Gastrocnemius medialis (tissue), 4 donors: ENCODE data around the gene MED12. TPM values are rescaled to one million over a fixed set of nuclear protein-coding genes. Genes with fewer than 3 reads are reported as not detected.

ENCODE experiments used
- ATAC-seq, 2 donors: fragments of 150-250 bp; one replicate each; pipeline ENCODE4 v1.9.1; 2016
- DNase-seq, 2 donors: peaks; one replicate each; pipeline ENCODE4 v3.0.0-alpha.2; 2019
- H3K27ac ChIP-seq, 4 donors: fragments of 200-600 bp; sonication (generic); 1 replicate in 1 of 4; 2 replicates in 3 of 4; pipeline ENCODE4 v1.5.1; 2016 to 2018; ENCODE audit warnings: mild to moderate bottlenecking in 2 of 4, moderate library complexity in 1 of 4
- H3K27me3 ChIP-seq, 3 donors: fragments of 200-600 bp; sonication (generic) in 2 of 3; 1 replicate in 1 of 3; 2 replicates in 2 of 3; pipeline versions ENCODE4 v1.5.1 to v1.6.0; 2016 to 2019; ENCODE audit warnings: mild to moderate bottlenecking in 1 of 3, moderate library complexity in 1 of 3
- H3K36me3 ChIP-seq, 2 donors: fragments of 200-600 bp; sonication (generic) in 1 of 2; one replicate each; pipeline ENCODE4 v1.5.1; 2017 to 2018
- H3K4me1 ChIP-seq, 2 donors: fragments of 200-600 bp; sonication (generic) in 1 of 2; one replicate each; pipeline ENCODE4 v1.5.1; 2016 to 2017; ENCODE audit warnings: mild to moderate bottlenecking in 2 of 2
- H3K4me3 ChIP-seq, 4 donors: fragments of 200-600 bp; sonication (generic) in 3 of 4; 1 replicate in 1 of 4; 2 replicates in 3 of 4; pipeline ENCODE4 v1.5.1; 2016 to 2019; ENCODE audit warnings: mild to moderate bottlenecking in 2 of 4
- H3K9me3 ChIP-seq, 3 donors: fragments of 200-600 bp; sonication (generic) in 2 of 3; 1 replicate in 1 of 3; 2 replicates in 2 of 3; pipeline ENCODE4 v1.5.1; 2016 to 2019
- POLR2A ChIP-seq, 2 donors: fragments of 450-650 bp; IDR thresholded peaks; one replicate each; pipeline ENCODE4 v1.6.1; 2017; ENCODE audit warnings: antibody characterized with exemption in 2 of 2, mild to moderate bottlenecking in 2 of 2, moderate library complexity in 2 of 2
- in situ Hi-C, 4 donors: fragments of 200-750 bp; cut with MboI; loops; one replicate each; pipeline versions ENCODE4 v1.15.0 to v1.8.0; 2017; ENCODE audit warnings: low sequenced_read_pairs in 4 of 4
- intact Hi-C: fragments of 100-400 bp; cut with DNase I; formaldehyde crosslinking; loops from one replicate; pipeline ENCODE4 v1.15.1; 2023; ENCODE audit warnings: low total_unique reads
- total RNA-seq, 4 donors: library from RNA; depleted of rRNA; stranded (reverse); fragments of >200 nt; gene quantifications; one replicate each; pipeline versions ENCODE4 v1.1.0 to v1.2.3, GENCODE V29; 2016
- TF ChIP-seq, protein P1 (sequence below), 5 experiments: fragments of 450-650 bp in 3 of 5; fragments of 200-600 bp in 2 of 5; sonication (generic) in 2 of 5; IDR thresholded peaks in 4 of 5; conservative IDR thresholded peaks in 1 of 5; 1 replicate in 4 of 5; 2 replicates in 1 of 5; pipeline ENCODE4 v1.5.1; 2016 to 2019; ENCODE audit warnings: antibody characterized with exemption in 5 of 5, mild to moderate bottlenecking in 3 of 5, moderate library complexity in 3 of 5

MED12 gene
- total RNA-seq: 10 to 100 TPM; 11.8 to 25.5 (median 17.4) TPM

DNA sequence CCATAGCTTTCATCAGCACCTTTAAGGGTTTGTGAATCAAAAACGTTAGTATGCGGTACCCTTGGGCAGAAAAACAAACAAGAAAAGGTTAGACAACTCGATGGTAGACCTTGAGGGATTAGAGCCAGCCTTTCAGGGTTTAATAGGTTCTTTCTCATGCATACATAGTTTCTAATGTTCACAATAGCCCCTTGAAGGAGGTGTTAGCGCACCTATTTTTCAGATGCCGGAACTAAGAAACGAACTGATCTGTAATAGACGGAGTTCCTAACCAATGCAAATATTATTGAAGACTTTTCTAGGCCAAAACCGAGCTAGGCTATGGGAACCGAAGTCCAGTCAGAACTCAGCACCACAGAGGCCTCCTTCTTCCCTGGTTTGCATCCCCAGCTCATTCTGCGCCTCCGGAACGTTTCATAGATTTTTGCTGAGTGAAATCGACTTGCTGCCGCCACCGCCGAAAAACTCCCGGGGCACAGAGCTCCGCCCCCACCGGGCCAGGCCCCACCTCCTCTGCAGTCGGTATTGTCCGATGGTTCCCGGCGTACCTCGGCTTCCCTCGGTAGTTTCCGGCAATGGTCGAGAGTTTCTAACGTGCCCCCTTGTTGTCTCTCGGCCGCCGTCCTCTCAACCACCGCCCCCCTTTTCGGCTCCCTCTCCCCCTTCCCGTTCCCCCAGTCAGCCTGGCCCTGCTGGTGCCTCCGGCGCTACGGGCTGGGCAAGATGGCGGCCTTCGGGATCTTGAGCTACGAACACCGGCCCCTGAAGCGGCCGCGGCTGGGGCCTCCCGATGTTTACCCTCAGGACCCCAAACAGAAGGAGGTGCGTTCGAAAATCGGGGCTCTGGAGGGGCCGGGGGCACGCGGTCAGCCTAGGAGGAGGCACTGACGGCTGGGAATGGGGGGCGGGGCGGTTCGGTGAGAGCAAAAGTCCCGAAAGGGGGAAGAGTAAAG is at the start of gene MED12:
TSS of gene MED12 (plus strand) at position 565 of the 953 bp plus-strand sequence. CDS start at position 724, 159 bp downstream.
- intact Hi-C loops (loop anchor here (1.0 to 2.0 kb wide), 3 partner anchors 22 to 61 kb away; partner anchors contain the start of gene SNX12), in situ Hi-C loops (no loop called here)
- peak within 1 kb of the TSS; percentile 70 to 80 (median 75) for H3K4me3 ChIP-seq
- peak; percentile 66 to 77 for DNase-seq
- H3K4me1 ChIP-seq: no peaks in the 10 kb centered on the region
- TF ChIP-seq, protein P1, sequence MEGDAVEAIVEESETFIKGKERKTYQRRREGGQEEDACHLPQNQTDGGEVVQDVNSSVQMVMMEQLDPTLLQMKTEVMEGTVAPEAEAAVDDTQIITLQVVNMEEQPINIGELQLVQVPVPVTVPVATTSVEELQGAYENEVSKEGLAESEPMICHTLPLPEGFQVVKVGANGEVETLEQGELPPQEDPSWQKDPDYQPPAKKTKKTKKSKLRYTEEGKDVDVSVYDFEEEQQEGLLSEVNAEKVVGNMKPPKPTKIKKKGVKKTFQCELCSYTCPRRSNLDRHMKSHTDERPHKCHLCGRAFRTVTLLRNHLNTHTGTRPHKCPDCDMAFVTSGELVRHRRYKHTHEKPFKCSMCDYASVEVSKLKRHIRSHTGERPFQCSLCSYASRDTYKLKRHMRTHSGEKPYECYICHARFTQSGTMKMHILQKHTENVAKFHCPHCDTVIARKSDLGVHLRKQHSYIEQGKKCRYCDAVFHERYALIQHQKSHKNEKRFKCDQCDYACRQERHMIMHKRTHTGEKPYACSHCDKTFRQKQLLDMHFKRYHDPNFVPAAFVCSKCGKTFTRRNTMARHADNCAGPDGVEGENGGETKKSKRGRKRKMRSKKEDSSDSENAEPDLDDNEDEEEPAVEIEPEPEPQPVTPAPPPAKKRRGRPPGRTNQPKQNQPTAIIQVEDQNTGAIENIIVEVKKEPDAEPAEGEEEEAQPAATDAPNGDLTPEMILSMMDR (IDR thresholded peaks at IDR 0.05 in 4 of 5, conservative IDR thresholded peaks at IDR 0.05 in 1 of 5): no peak
- peak; percentile 17 to 29 for TF ChIP-seq POLR2A (IDR thresholded peaks at IDR 0.05)
- peaks cover 0 to 25% of the 10 kb centered on the region in 2 donors for H3K36me3 ChIP-seq
- ATAC-seq: peak; percentile 96 to 97
- H3K27me3 ChIP-seq: no peaks in the 10 kb centered on the region
- no peaks in the 10 kb centered on the region for H3K9me3 ChIP-seq
- peak within 1 kb of the TSS; percentile 87 to 92 (median 90) for H3K27ac ChIP-seq

DNA sequence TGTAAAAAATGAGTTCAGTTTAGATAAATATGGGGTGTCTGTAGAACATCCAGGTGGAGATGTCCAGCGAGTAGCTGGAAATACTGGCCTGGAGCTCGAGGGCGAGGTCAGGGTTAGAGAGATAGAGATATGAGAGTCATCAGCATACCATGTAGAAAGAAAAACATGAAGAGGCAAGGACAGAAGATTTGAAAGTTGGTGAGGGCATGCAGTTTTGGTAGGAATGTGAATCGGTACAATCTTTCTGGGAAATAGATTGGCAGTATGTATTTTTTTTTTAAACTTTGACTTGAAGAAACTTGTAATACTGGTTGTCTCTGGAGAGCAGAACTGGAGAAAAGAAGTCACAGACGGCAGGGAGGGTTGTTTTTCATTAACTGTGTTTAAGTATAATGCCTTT is 47.9 kb upstream of the MED12 start:
- in situ Hi-C loops: no loop called here
- TF ChIP-seq, protein P1 (IDR thresholded peaks at IDR 0.05 in 4 of 5, conservative IDR thresholded peaks at IDR 0.05 in 1 of 5): no peak
- no peak for TF ChIP-seq POLR2A (IDR thresholded peaks at IDR 0.05)
- Histone ChIP-seq H3K9me3 (no peaks in the 10 kb centered on the region), H3K27ac (no peak overlapping the region), H3K27me3 (no peaks in the 10 kb centered on the region), H3K4me1 (peaks cover 3 to 8% of the 10 kb centered on the region in 2 donors), H3K4me3 (no peak overlapping the region), H3K36me3 (no peaks in the 10 kb centered on the region)
- DNase-seq (no peak), ATAC-seq (no peak)
- intact Hi-C loops: no loop called here

DNA sequence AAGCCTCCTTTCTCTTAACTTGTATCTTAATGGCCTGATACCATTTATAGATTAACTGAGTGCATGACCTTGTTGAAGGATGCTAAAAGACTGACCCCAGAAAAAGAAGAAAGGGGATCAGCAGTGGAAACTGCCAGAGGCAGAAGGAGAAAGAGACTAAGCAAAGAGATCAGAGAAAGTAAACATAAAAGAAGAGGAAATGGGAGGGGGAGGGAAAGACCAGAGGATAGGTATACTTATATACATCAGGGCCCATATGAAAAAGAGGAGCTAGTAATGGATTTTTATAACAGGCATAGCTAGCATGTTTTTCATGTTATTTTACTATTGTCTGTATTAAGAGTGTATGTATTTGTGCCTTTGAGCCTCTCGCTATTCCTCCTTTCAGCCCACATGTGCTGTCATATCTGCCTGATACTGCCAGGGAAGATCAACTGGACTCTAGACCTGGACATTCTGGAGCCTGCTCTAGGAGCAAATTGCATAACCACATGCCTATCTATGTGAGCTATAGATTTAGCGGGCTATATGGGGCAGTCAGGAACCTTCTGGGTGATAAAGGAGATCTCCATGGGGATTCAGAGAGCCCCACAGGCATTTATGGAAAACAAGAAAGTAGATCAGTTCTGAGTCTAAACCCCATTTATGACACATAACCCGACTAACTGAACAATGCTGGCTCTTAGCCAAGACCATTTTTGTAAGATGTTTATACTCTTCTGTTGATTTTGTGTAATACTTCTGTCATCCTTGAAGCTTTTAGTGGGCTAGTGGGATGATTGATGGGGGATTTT is 36.9 kb upstream of the MED12 start:
- no peaks in the 10 kb centered on the region for H3K27me3 ChIP-seq
- H3K9me3 ChIP-seq: no peaks in the 10 kb centered on the region
- no peak for DNase-seq
- ATAC-seq: no peak
- no peak for TF ChIP-seq POLR2A (IDR thresholded peaks at IDR 0.05)
- TF ChIP-seq, protein P1 (IDR thresholded peaks at IDR 0.05 in 4 of 5, conservative IDR thresholded peaks at IDR 0.05 in 1 of 5): no peak
- intact Hi-C loops: no loop called here
- no peaks in the 10 kb centered on the region for H3K36me3 ChIP-seq
- no peak overlapping the region for H3K4me3 ChIP-seq
- in situ Hi-C loops: no loop called here
- H3K27ac ChIP-seq: no peak overlapping the region
- no peaks in the 10 kb centered on the region for H3K4me1 ChIP-seq

DNA sequence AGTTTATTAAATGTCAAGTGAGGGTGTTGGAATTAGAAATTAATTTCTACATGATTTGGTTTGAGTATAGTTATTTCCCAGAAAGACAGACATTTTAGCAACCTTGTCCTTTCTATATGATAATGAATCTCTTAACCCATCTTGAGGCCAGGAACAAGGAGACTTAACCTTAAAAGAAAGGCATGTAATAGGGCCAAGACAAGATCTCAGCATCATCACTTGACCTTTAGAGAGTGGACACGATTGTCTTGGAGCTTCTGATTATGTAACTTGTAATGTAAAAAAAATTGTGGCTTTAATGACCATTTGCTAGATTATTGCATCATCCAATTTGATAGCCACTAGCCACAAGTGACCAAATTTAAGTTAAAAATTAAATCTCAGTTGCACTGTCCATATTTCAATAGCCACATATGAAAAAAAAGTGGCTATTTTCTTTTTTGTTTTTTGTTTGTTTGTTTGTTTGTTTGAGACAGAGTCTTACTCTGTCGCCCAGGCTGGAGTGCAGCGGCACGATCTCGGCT is 36.2 kb upstream of the MED12 start:
- no peaks in the 10 kb centered on the region for H3K9me3 ChIP-seq
- no peak for DNase-seq
- H3K27ac ChIP-seq: no peak overlapping the region
- H3K4me3 ChIP-seq: no peak overlapping the region
- H3K27me3 ChIP-seq: no peaks in the 10 kb centered on the region
- intact Hi-C loops: no loop called here
- in situ Hi-C loops: no loop called here
- ATAC-seq: no peak
- H3K36me3 ChIP-seq: no peaks in the 10 kb centered on the region
- no peaks in the 10 kb centered on the region for H3K4me1 ChIP-seq
- TF ChIP-seq POLR2A (IDR thresholded peaks at IDR 0.05): no peak
- TF ChIP-seq, protein P1 (IDR thresholded peaks at IDR 0.05 in 4 of 5, conservative IDR thresholded peaks at IDR 0.05 in 1 of 5): no peak
